22Rv1 (cell line): ENCODE results near the gene PLXND1.

ENCODE experiments used
- H3K27ac ChIP-seq: fragments of 450-650 bp; 2 replicates; pipeline ENCODE4 v1.5.1; 2017
- ZFX ChIP-seq: fragments of 450-650 bp; IDR thresholded peaks from 2 replicates; pipeline ENCODE4 v1.6.1; 2017; ENCODE audit warnings: antibody characterized with exemption, borderline replicate concordance
- TF ChIP-seq, protein P1 (sequence below): fragments of 450-650 bp; IDR thresholded peaks from 2 replicates; pipeline ENCODE4 v1.5.1; 2017; ENCODE audit warnings: mild to moderate bottlenecking

PLXND1 gene

GRCh38 chr3:129635656-129636055 lies 29.2 kb upstream of the PLXND1 start:
- TF ChIP-seq, protein P1, sequence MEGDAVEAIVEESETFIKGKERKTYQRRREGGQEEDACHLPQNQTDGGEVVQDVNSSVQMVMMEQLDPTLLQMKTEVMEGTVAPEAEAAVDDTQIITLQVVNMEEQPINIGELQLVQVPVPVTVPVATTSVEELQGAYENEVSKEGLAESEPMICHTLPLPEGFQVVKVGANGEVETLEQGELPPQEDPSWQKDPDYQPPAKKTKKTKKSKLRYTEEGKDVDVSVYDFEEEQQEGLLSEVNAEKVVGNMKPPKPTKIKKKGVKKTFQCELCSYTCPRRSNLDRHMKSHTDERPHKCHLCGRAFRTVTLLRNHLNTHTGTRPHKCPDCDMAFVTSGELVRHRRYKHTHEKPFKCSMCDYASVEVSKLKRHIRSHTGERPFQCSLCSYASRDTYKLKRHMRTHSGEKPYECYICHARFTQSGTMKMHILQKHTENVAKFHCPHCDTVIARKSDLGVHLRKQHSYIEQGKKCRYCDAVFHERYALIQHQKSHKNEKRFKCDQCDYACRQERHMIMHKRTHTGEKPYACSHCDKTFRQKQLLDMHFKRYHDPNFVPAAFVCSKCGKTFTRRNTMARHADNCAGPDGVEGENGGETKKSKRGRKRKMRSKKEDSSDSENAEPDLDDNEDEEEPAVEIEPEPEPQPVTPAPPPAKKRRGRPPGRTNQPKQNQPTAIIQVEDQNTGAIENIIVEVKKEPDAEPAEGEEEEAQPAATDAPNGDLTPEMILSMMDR = no peak
- TF ChIP-seq ZFX = no peak
- H3K27ac ChIP-seq = no peak overlapping the region

- no peak for TF ChIP-seq ZFX
- TF ChIP-seq, protein P1 = no peak
Observed at GRCh38 chr3:129633751-129634481, 27.4 kb upstream of the PLXND1 start.

GRCh38 chr3:129632977-129633376 lies 26.5 kb upstream of the PLXND1 start:
- H3K27ac ChIP-seq = no peak overlapping the region
- TF ChIP-seq, protein P1 = no peak
- TF ChIP-seq ZFX = no peak

More at GRCh38 chr3:129633751-129634481, 27.4 kb upstream of the PLXND1 start:
- no peak overlapping the region for H3K27ac ChIP-seq

- H3K27ac ChIP-seq = no peak overlapping the region
- TF ChIP-seq ZFX = no peak
- TF ChIP-seq, protein P1 = no peak
Observed at GRCh38 chr3:129632556-129632955, 26.1 kb upstream of the PLXND1 start.

GRCh38 chr3:129632056-129632455 lies 25.6 kb upstream of the PLXND1 start:
- H3K27ac ChIP-seq = no peak overlapping the region
- TF ChIP-seq, protein P1 = no peak
- TF ChIP-seq ZFX = no peak

DNA sequence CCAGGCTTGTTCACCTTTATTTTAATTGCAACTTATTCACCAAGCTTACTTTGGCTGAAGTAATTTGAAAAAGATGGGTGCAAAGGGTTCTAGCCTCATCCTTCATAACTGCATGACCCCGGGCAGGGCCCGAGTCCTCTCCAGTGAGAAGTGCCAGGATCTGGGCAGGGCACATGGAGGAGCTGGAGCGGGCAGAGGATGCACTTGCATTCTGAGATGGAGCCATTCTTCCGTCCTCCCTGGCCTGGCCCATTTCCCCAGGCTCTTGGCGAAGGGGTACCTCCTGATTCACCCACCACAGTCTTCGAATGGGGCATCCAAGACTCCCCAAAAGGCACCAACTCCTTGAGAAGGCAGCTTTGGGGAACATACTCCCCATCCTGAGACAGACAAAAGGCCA lies 22.5 kb upstream of the PLXND1 start:
- no peak overlapping the region for H3K27ac ChIP-seq
- TF ChIP-seq ZFX = no peak
- TF ChIP-seq, protein P1 = no peak

DNA sequence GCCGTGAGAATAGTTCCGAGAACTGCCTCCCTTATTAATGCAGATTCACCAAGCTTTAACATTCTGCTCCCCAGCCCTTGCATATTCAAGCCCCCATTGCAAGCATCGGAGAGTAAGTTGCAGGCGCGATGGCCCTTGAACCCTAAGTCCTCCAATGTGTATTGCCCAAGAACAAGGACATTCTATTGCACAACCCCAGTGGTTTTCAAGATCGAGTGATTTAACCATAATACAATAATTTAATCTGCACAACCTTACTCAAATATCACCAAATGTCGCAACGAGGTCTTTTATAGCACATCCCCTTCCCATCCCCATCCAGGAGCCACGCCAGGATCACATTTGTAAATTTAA lies 21.7 kb upstream of the PLXND1 start:
- H3K27ac ChIP-seq = peak overlapping the region; percentile 94; the same call in 1 of the 2 replicates
- TF ChIP-seq ZFX = no peak
- TF ChIP-seq, protein P1 = no peak
